Activated B cell treated with CpG ODN at 0.5 μM for 24 hours (primary cell): ENCODE results near the gene PLEKHA4. TPM values are rescaled to one million over a fixed set of nuclear protein-coding genes. Genes with fewer than 3 reads are reported as not detected.

Source experiments
- ATAC-seq: fragments of 200-7000 bp; cut with Tn5 transposase; one replicate; pipeline ENCODE4 v1.10.0; 2021; ENCODE audit warnings: low read depth, mild to moderate bottlenecking, moderate library complexity
- CTCF ChIA-PET: fragments of 350-600 bp; sonication (Branson Sonifier 250); formaldehyde crosslinking; loops from one replicate; lab custom pipeline; 2021; ENCODE audit warnings: antibody characterized with exemption; lab: Charles Lee
- POLR2A ChIA-PET: fragments of 350-600 bp; sonication (Branson Sonifier 250); formaldehyde crosslinking; loops from one replicate; lab custom pipeline; 2021; ENCODE audit warnings: antibody characterized with exemption; lab: Charles Lee
- DNase-seq: peaks from one replicate; pipeline ENCODE4 v3.0.0; 2022
- H3K27ac Mint-ChIP-seq: one replicate; pipeline ENCODE4 v1.8.0; 2020; ENCODE audit warnings: mixed read lengths
- H3K27me3 Mint-ChIP-seq: one replicate; pipeline ENCODE4 v1.8.0; 2021; ENCODE audit warnings: mixed read lengths
- H3K36me3 Mint-ChIP-seq: one replicate; pipeline ENCODE4 v1.8.0; 2021; ENCODE audit warnings: low read depth, mixed read lengths
- H3K4me1 Mint-ChIP-seq: one replicate; pipeline ENCODE4 v1.8.0; 2021; ENCODE audit warnings: mixed read lengths
- H3K4me3 Mint-ChIP-seq: one replicate; pipeline ENCODE4 v1.8.0; 2020; ENCODE audit warnings: mild to moderate bottlenecking, mixed read lengths
- H3K9me3 Mint-ChIP-seq: one replicate; pipeline ENCODE4 v1.8.0; 2020; ENCODE audit warnings: mixed read lengths
- intact Hi-C: fragments of 100-400 bp; cut with micrococcal nuclease; formaldehyde crosslinking; loops from one replicate; pipeline ENCODE4 v1.15.1; 2024
- total RNA-seq: library from RNA; stranded (reverse); gene quantifications from 2 replicates; pipeline ENCODE4 v1.2.3, GENCODE V29; 2022
- TF ChIP-seq, protein P1 (sequence below): fragments of 200-600 bp; IDR thresholded peaks from one replicate; pipeline ENCODE4 v1.8.0; 2022; ENCODE audit warnings: antibody characterized with exemption, mild to moderate bottlenecking

The PLEKHA4 gene
- total RNA-seq, 1 donor from 2014 or later, result 5.7 TPM

GRCh38 chr19:48821633-48822032 lies 46.8 kb downstream of the PLEKHA4 start:
- TF ChIP-seq, protein P1, sequence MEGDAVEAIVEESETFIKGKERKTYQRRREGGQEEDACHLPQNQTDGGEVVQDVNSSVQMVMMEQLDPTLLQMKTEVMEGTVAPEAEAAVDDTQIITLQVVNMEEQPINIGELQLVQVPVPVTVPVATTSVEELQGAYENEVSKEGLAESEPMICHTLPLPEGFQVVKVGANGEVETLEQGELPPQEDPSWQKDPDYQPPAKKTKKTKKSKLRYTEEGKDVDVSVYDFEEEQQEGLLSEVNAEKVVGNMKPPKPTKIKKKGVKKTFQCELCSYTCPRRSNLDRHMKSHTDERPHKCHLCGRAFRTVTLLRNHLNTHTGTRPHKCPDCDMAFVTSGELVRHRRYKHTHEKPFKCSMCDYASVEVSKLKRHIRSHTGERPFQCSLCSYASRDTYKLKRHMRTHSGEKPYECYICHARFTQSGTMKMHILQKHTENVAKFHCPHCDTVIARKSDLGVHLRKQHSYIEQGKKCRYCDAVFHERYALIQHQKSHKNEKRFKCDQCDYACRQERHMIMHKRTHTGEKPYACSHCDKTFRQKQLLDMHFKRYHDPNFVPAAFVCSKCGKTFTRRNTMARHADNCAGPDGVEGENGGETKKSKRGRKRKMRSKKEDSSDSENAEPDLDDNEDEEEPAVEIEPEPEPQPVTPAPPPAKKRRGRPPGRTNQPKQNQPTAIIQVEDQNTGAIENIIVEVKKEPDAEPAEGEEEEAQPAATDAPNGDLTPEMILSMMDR, result no peak
- Mint-ChIP-seq H3K36me3 (no peaks in the 10 kb centered on the region), H3K27me3 (no peaks in the 10 kb centered on the region), H3K9me3 (no peaks in the 10 kb centered on the region), H3K4me1 (no peaks in the 10 kb centered on the region), H3K4me3 (no peak overlapping the region), H3K27ac (no peak overlapping the region)
- ChIA-PET POLR2A (no interaction called here), CTCF (no interaction called here)
- DNase-seq, result no peak
- no peak for ATAC-seq
- intact Hi-C loops, result no loop called here

- ChIA-PET CTCF (no interaction called here), POLR2A (interaction anchor here (0.6 kb wide), 1 partner anchor 167 kb away, joined by 3 read pairs; no protein-coding TSS in a partner anchor)
- DNase-seq, result no peak
- intact Hi-C loops, result no loop called here
- TF ChIP-seq, protein P1, result no peak
- Mint-ChIP-seq H3K36me3 (no peaks in the 10 kb centered on the region), H3K27me3 (no peaks in the 10 kb centered on the region), H3K4me3 (no peak overlapping the region), H3K4me1 (peaks cover 8% of the 10 kb centered on the region), H3K27ac (no peak overlapping the region), H3K9me3 (no peaks in the 10 kb centered on the region)
- ATAC-seq, result no peak
Measured at GRCh38 chr19:48819366-48819816, 49.0 kb downstream of the PLEKHA4 start.

DNA sequence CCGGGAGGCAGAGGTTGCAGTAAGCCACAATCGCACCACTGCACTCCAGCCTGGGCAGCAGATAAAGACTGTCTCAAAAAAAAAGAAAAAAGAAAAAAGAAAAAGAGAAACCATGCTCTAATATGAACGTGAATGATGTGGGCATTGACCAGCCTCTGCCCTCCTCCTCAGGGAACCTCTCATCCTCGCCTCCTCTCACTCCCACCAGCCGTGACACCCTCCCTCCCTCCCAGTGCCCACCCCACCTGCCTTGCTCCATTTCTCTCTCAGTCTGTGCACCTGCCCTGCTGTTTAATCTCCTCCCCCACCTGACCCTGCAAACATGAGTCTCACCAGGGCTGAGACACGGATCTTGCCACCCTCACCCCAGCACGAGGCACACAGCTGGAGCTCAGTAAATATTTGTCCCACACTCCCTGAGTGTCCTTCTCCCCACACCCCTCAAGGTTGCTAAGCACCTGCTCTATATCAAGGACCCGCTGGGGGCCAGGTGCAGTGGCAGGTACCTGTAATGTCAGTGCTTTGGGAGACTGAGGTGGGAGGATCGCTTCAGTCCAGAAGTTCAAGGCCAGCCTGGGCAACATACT lies 50.1 kb downstream of the PLEKHA4 start:
- ATAC-seq (no peak), DNase-seq (no peak)
- Mint-ChIP-seq H3K27ac (no peak overlapping the region), H3K4me1 (peaks cover 8% of the 10 kb centered on the region), H3K4me3 (no peak overlapping the region), H3K36me3 (no peaks in the 10 kb centered on the region), H3K9me3 (no peaks in the 10 kb centered on the region), H3K27me3 (no peaks in the 10 kb centered on the region)
- intact Hi-C loops, result no loop called here
- ChIA-PET CTCF (no interaction called here), POLR2A (no interaction called here)
- TF ChIP-seq, protein P1, result no peak

- intact Hi-C loops, result no loop called here
- ChIA-PET POLR2A (no interaction called here), CTCF (no interaction called here)
- Mint-ChIP-seq H3K4me1 (peaks cover 8% of the 10 kb centered on the region), H3K4me3 (no peak overlapping the region), H3K9me3 (no peaks in the 10 kb centered on the region), H3K27ac (no peak overlapping the region), H3K36me3 (no peaks in the 10 kb centered on the region), H3K27me3 (no peaks in the 10 kb centered on the region)
- TF ChIP-seq, protein P1, result no peak
- ATAC-seq (no peak), DNase-seq (no peak)
Measured at GRCh38 chr19:48817585-48818124, 50.8 kb downstream of the PLEKHA4 start.

DNA sequence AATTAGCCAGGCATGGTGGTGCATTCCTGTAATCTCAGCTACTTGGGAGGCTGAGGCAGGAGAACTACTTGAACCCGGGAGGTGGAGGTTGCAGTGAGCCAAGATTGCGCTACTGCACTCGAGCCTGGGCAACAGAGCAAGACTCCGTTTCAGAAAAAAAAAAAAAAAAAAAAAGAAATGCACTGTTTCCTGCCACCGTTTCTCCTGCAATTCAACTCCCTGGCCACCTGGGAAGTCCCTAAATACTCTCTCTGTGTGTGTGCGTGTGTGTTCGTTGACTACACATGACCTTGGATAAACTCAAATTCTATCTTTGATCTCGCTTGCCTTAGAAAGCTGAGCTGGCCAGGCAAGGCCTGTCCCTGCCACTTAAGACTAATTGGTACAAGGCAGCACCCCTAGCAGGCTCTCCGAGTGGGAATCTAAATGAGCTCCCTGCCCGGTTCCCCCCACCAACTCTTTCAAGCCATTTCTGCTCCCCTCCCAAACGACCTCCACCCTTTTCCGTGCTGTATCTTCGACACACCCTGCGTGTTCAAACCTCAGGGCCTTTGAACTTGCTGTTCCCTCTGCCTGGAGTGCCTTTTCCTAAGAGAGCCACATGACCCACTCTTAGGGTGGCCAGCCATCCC lies 52.4 kb downstream of the PLEKHA4 start:
- Mint-ChIP-seq H3K27me3 (no peaks in the 10 kb centered on the region), H3K4me3 (no peak overlapping the region), H3K27ac (peak overlapping the region; percentile 28), H3K36me3 (no peaks in the 10 kb centered on the region), H3K4me1 (peaks cover 15% of the 10 kb centered on the region), H3K9me3 (no peaks in the 10 kb centered on the region)
- intact Hi-C loops, result no loop called here
- TF ChIP-seq, protein P1, result no peak
- DNase-seq, result no peak
- ChIA-PET CTCF (interaction anchor here (0.8 kb wide), 1 partner anchor 20 kb away, joined by 3 read pairs; no protein-coding TSS in a partner anchor), POLR2A (interaction anchor here (0.7 to 1.2 kb wide), 5 partner anchors 56 to 662 kb away, joined by 3 to 16 read pairs (median 5); no protein-coding TSS in a partner anchor)
- ATAC-seq, result no peak
